ENCODE data around the gene GNG11.

GNG11 gene

DNA sequence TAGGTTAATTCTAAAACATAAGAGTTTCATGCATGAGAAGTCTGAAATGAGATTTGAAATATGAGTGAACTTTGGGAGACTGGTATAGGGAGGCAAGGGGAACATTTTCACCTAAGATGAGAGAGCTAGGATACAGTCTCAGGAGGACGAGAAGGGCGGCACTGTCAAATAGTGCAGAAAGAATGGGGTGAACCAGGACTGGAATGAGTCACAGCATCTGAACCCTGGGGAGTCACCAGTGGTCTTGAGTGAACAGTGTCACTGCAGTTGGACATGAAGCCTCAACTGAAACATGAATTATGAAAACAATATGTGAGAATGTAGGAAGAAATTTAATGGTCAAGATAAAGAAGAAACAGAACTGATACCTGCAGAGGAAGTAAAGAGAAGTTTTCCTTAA lies 33.8 kb downstream of the GNG11 start:
- no peak for DNase-seq

DNA sequence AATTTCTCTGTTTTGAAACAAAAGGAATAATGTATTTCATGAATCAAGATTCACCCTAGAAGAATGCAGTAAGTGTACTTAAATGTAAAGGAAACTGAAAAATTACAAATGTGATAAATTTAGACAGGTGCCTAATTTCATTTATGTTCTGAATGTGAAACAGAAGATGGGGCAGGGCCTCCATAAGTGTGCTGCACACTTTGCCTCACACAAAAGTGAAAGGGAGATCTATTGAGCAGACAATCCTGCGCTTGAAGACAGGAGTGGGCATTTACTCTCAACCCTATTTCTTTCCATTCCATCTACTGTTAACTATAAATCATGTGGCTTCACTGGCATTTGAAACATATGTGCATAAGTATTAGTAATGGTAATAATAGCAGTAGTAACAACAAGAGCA lies 36.2 kb downstream of the GNG11 start:
- no peak for DNase-seq

DNA sequence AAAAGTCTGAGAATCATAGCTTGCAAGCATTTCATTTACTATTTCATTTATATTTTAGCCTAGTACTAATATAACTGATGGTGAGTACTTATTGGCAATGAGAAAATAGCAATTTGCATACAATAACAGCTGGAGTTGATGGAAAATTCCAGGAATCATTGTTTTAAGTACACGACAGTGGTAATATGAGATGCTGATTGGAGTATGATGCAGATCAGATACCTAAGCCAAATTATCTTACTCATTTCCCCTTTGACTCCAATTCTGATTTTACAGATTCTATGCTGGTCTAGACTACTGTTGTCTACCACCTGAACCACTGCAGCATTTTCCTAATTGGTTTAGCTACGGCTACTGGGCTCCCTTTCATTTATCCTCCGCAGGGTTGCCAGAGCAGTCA lies 36.7 kb downstream of the GNG11 start:
- no peak for DNase-seq

DNA sequence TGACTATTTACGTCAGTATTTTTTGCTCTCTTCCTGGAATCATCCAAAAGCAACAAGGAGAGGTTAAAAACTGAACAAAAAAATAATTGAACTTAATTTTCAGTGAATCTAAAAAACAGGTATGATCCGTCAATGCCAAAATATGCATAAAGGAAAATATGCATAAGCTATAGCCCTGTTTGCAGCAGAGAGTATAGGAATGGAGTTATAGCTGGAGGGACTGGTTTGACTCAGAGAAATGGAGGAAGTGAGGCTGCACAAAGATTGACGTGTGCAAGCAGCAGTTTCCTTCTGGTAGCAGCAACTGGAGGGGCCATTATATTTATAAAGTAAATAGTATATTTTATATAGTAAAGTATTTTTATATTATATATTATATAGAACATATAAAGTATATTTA lies 37.1 kb downstream of the GNG11 start:
- no peak for DNase-seq

DNA sequence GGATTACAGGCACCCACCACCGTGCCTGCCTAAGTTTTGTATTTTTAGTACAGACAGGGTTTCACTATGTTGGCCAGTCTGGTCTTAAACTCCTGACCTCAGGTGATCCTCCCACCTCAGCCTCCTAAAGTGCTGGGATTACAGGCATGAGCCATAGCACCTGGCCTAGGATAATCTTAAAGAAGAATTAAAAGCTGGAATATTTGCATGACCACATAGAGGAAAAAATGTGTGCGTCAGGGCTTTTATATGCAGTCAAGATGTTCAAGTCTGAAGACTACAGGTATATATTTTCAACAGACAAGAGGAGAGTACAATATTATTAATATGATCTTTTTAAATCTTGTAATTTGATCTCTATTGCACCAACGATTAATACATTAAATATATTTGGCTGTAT lies 39.5 kb downstream of the GNG11 start:
- DNase-seq: no peak

DNA sequence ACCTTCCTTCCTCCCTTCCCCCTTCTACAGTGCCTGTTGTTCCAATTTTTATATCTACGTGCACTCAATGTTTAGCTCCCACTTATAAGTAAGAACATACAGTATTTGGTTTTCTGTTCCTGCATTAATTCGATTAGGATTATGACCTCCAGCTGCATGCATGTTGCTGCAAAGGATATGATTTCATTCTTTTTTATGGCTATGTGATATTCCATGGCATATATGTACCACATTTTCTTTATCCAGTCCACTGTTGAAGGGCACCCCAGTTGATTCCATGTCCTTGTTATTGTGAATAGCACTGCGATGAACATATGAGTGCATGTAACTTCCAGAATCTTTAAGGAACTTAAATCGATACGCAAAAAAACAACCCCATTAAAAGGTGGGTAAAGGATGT lies 42.7 kb downstream of the GNG11 start:
- no peak for DNase-seq

DNA sequence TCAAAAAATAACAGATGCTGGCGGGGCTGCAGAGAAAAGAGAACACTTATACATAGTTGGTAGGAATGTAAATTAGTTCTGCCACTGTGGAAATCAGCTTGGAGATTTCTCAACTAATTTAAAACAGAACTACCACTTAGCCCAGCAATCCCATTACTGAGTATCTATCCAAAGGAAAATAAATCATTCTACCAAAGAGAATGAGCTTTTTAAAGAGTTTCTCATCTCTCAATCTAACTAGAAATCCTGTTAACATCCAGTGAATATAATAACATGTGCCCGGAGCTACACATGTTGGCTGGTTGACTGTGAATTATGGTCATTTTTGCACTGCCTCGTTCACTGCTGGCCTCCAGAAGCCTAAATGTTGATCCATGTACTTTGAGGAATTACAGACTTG lies 43.3 kb downstream of the GNG11 start:
- DNase-seq: no peak

DNA sequence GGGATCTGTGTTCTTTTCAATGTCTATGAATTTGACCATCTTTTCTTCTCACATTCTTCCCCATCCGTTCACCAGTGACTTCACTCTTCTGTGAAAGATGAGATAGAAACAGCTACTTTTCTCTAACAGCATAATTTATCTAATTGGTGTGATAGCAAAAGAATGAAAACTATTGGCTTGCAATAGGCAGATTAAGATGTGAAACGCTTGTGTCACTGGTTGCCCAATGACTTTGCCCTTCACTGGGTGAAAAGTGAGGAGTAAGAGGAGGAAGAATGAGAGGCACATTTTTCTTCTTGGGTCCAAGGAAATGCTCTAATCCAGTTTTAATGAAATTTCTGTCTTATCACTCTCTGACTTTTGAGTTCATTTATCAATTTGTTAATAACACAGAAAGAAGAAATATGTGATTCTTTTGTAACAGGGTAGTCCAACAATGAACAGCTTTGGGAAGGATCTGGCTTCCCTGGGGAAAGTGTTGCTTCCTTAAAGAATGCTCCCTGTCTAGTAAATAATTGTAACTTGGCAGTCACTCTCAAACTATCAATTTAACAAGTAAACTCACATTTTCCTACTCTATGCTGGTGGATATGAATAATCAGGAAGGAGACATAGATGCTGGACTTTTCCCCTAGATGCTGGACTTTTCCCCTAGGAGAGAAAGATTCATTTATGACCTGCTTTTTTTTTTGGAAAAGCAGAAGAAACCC lies 47.5 kb downstream of the GNG11 start:
- DNase-seq: no peak

DNA sequence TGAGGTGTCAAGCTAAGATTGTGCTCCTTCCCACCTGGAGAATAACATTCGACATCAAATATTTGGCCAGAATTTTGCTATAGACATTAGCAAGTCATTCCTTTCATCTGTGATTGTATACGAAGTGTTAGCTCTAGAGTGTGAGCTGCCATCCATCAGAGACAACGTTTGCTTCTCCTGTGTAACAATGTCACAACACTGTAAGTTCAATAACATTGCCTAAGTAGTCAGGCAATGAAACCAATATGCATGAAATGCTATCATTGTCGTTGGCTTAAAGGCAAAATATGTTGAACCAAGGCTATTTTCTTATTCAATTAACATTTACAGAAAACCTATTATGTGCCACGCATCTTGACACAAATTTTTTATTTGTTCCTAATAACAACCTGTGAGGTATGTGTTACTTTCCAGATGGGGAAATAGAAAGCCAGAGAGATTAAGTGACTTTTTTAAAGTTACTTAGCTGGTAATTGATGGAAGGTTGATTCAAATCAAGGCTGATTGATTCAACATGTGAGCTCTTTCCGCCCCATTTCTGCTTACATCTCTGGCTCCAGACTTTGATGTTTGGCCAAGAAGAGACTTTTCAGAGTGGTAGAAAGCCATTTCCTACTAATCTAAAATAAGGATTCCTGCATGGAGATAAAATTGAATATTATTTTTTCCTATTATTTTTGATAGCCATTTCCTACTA lies 50.6 kb downstream of the GNG11 start:
- DNase-seq: no peak

DNA sequence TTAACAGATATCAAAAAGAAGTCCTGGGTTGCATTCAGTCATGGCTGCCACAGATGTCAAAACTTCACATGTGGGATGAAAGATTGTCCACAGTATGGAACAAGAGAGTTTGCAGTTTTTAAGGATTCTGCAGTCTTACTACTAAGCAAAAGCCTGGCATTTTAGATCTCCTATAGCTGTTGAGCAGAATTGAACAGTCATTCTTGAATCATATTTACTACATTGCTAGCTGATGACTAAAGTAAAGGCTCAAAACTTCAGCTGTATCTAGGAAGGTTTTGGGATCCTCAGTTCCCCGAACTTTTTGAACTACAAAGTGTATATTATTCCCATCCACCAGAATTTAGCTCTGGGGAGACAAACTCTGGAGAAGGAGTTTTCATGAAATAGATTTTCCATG lies 51.6 kb downstream of the GNG11 start:
- no peak for DNase-seq

DNA sequence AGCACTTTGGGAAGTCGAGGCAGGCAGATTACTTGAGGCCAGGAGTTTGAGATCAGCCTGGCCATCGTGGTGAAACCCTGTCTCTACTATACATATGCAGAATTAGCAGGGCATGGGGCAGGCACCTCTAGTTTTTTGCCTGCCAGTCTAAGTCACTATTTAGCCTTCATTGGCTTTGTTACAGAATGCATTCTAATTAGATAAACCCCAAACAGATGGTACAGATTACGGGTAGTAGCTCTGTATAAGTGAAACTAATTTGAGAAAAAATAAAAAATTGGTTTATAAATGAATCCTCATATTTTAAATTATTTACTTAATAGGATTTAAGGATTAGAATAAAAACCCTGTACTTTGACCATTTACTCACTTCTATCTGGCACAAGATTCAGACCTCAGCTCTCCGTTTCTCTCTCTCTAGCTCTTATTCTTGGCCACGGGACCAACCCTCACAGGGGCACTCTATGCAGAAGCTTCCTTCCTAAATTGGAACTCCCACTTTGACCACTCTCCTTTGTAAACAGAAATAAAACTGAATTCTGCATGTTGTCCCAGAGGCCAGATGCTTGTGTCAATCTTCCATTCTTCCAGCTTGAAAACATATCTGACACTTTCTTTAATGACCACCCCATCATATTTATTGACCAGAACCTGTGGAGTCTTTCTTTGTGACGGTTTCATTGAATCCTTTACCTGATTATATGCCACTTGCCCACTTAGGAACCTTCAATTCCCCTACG lies 55.8 kb downstream of the GNG11 start:
- no peak for DNase-seq

Measured in NCI-H2171 treated with DMSO at 0.1 percent for 48 hours (cell line).